GM03348 (cell line): Measurements from ENCODE around the gene SREK1IP1.
A peak's percentile ranks its signal among the peaks of the same experiment; 100 is the strongest.
"Not testable (repeated sequence)": the region's sequence is repeated elsewhere in the genome, so short reads cannot be mapped to it uniquely, and the experiment has no call there.

Experiments
- DNase-seq: peaks from one replicate; pipeline ENCODE4 v3.0.0; 2012; ENCODE audit warnings: low spot score

SREK1IP1 gene

DNA sequence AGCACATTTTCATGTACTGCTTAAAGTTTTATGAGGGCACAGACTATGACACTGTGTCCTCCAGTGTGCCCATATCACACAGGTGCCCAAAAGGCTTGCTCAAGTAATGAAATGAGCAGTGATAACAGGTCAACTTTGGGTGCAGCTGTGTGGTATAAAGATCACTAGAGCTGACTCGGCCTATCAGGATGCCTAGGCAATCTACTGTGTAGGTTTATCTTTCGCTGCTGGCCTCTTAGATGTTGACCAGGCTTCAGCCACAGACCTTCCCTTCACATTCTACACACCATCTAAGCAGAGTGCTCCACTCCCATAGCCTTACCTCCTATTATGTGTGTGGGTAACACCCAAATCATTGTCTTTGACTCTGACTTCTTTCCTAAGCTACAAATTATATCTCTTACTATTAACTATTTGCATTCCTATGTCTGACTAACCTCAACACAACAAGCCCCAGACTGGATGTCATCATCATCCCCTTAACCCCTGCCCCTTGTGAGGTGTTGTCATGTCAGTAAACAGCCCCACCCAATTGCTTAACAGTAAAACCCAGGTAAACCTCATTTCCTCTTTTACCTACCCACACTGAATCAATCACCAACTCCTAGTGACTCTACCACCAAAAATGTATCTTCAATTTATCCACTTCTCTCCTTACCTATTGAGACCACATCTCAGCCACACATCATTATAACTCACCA is 2.5 kb downstream of the SREK1IP1 start:
- peak; percentile 3 for DNase-seq

DNA sequence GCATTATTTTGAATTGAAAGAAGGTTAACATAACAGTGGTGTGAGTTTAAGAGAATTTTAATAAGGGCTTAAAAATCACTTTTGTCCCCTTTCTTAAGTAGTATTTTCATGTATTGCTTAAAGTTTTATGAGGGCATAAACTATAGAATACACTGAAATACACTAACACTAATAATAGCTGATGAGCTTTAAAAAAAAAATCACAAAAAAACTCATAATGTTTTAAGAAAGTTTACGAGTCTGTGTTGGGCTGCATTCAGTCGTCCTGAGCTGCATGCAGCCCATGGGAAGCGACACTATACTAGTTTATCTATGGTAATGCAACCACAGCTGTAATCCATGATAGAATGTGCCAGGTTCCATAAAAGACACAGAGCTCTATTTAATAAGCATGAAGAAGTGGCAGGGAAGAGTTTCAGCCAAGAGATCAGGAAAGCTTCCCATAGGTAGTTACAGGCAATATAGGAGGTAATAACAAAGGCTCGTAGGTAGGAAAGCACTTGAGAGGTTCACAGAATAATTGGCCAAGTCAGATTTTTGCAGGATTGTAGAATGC is 4.5 kb downstream of the SREK1IP1 start:
- DNase-seq, result no peak

DNA sequence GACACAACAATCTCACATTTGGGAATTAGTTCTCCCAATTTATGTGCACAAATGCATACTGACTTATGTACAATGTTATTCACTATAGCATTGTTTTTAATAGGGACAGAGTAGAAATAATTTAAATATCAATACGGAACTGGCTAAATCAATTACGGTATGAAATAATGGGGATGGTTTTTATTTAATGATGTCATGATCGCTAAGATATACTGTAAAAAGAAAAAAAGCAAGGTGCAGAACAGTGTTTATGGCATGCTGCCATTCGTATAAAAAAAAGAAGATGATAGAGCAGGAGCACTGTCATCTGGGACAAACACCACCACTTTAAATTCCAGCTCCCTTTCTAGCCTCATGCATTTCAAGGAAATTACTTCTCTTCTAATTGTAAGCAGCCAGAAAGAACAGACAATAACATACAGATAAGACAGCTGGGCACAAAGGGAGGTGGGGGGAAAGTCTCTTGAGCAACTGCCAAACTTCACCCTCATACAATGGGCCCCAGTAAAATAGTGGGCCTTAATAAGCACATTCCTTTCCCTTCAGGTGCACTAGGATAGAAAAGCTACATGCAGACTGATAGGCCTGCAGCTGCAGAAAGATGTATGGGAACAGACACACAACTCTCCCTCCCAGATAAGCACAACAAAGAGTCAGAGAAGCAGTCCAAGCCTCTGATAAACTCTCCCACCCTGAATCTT is 8.4 kb downstream of the SREK1IP1 start:
- DNase-seq, result no peak

DNA sequence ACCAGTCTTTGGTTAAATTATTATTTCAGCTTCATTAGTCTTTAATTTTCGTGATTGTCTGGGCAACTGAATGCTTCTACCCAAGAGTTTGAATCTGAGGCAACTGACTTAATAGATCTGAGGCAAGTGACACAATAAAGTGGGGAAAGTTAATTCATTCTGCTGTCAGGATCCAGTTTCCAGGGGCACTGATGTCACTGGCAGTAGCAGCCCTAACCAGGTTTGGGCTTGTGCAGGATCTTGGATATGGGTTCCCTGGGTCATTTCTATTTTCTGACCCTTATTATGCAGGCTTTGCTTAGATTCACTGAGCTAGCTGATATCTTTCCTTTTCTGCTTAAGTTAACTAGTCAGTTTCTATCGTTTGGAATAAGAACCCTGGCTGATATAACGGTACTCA is 9.6 kb downstream of the SREK1IP1 start:
- no peak for DNase-seq

- DNase-seq, result no peak
Observed at GRCh38 chr5:64754066-64754465, 14.4 kb downstream of the SREK1IP1 start.

GRCh38 chr5:64749385-64749784 is 19.1 kb downstream of the SREK1IP1 start:
- no peak for DNase-seq

- DNase-seq, result no peak
Observed at GRCh38 chr5:64746446-64746845, 22.0 kb downstream of the SREK1IP1 start.

GRCh38 chr5:64744914-64745313 is 23.6 kb downstream of the SREK1IP1 start:
- no peak for DNase-seq

GRCh38 chr5:64742821-64743220 is 25.7 kb downstream of the SREK1IP1 start:
- peak; percentile 9 for DNase-seq

DNA sequence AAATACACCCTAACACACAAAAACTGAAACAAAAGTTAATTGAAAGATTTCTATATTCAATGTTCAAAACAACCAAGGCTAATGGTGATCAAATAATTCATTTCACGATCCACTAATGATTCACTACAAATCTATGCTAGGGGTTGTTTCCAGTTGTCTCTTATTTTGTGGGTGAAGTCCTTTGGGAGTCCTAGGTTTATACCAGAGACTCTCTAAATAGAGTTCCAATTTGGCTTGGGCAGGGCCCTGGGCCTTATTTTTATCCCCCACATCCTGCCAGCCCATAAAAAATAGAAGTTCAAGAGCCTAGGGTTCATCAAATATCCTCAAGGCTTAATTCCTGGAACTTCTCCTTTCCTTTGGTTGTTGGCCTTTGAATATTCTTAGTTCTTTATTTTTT is 26.1 kb downstream of the SREK1IP1 start:
- no peak for DNase-seq

DNA sequence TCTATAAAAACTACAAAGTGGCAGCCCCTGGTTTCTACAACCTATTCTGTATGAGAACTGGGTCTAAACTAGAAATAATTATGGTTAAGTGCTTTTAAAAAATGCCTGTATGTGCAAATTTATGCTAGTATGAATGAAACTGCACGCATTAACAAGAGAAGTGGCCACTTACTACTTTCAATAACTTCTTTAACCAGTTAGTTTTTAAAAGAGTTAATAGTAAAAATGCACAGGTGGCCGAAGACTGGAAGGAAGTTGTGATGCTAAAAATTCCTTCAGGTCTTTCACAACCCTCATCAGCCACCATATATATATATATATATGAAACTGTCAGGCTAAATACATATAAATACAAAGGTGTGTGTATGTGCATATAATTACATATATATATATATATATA is 41.3 kb downstream of the SREK1IP1 start:
- DNase-seq, result no peak

DNA sequence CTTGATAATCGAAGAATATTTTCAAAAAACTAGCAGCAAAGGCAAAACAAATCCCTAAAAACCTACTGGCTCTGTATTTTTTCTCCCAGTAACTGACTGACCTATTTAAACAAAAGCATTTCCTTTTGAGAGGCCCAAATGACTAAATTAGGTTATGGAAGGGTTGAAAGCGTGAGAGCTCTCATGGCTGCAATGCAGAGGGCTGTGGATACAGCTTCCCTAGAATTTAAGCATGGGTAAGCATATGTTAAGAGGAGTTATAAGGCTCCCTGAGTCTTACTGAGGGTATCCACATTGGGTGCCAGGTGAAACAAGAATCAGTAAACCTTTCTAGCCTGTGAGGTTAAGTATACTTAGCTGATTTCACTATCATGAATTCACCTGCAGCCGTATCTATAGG is 45.9 kb downstream of the SREK1IP1 start:
- no peak for DNase-seq

DNA sequence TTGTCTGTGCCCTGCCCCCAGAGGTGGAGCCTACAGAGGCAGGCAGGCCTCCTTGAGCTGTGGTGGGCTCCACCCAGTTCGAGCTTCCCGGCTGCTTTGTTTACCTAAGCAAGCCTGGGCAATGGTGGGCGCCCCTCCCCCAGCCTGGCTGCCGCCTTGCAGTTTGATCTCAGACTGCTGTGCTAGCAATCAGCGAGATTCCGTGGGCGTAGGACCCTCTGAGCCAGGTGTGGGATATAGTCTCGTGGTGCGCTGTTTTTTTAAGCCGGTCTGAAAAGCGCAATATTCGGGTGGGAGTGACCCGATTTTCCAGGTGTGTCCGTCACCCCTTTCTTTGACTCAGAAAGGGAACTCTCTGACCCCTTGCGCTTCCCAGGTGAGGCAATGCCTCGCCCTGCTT is 54.0 kb downstream of the SREK1IP1 start:
- not testable (repeated sequence) for DNase-seq

GRCh38 chr5:64707191-64707590 is 61.3 kb downstream of the SREK1IP1 start:
- no peak for DNase-seq

GRCh38 chr5:64706074-64706473 is 62.4 kb downstream of the SREK1IP1 start:
- DNase-seq, result not testable (repeated sequence)

GRCh38 chr5:64700765-64701164 is 67.7 kb downstream of the SREK1IP1 start:
- no peak for DNase-seq

- not testable (repeated sequence) for DNase-seq
Observed at GRCh38 chr5:64696414-64696813, 72.1 kb downstream of the SREK1IP1 start.

DNA sequence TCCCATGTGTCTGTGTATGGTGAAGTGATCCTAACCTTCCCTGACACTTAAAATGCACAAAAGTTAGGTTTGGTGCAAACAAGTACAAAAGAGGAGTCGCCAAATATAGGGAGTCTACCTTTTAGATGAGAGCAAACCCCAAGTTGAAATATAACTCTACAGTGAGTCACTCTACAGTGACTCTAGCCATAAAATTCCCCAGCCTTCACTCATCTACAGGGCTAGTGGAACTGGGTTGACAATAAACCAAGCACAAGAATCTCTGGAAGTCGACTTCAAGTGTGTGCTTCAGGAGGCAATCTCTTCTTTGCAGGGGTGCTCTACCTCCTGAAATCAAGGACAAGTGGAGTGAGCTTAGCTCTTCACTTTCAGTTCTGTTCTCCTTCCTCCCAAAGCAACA is 74.9 kb downstream of the SREK1IP1 start:
- no peak for DNase-seq

DNA sequence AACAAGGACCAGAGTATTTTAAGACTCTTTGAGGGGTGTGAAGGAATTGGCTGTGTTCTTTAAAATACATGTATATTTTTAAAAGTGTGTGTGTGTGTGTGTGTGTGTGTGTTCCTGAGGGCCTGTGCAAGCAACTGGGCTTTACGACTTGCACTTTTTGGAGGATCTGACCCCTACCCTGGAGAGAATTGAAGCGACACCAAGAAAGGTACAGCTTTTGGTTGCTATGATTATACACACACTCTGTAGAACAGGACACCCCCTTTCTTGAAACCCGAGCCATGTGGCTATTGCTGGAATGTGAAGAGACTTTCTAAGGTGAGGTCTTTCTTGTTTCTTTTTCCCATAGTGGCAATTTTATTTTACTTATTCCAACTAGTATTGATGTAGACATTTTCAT is 77.2 kb downstream of the SREK1IP1 start:
- no peak for DNase-seq

DNA sequence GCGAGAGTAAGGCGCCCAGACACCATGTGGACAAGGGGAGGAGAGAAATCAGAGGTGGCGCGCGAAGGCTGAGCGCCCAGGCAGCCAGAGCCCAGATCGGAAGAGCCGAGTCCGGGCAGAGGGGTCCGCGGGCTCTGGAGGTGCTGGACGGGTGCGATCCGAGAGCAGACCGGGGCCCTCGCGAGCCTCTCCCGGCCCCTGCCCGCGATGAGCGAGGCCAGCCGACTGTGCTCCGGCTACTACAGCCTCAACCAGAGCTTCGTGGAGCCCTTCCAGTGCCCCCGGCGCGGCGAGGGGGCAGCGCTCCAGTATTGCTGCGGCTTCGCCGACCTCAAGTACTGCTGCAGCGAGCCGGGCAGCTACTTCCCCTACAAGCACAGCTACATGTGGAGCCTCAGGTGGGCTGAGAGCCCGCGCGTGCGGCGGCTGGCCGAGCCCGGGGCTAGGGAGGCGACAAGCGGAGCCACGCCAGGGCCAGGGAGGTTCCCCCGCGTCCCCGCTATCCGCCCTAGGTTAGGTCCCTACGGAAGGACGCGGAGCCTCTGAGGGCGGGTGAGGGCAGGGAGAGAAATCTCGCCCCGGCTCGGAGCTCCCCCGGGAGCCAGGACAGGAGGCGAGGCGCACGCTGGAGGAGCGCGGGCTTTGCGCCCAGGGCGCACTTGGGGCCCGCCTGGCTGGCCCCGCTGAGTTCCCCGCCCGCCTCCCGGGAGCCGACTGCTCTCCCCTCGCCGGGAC is 77.9 kb downstream of the SREK1IP1 start, which contains the start of gene SHISAL2B:
Gene SHISAL2B (plus strand): TSS at position 87 of the 735 bp plus-strand sequence. CDS start 121 bp downstream, at position 208.
- peak; percentile 36 for DNase-seq

- DNase-seq, result no peak
Observed at GRCh38 chr5:64690104-64690416, 78.4 kb downstream of the SREK1IP1 start.

GRCh38 chr5:64688965-64689364 is 79.5 kb downstream of the SREK1IP1 start:
- no peak for DNase-seq

DNA sequence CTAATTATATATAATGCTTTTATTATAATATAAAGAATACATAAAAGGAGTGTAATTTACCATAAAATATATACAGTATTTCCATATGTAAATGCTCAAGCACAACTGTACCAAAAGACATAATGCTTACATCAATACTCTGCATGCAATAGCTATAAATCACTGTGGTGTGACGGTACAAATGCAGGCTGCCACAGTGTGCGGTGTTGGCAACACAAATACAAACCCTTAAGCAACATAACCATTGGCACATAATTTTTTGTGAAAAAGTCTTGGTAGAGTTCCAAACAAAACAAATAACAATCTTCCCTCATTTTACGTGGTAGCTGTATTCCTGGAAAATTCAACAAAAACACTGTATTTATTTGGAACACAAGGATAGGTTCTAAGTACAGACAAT is 80.1 kb downstream of the SREK1IP1 start:
- no peak for DNase-seq
